Cortex of kidney (tissue), 1 donor: ENCODE data around the gene ZNF503.

ENCODE experiments used
- DNase-seq: peaks from one replicate; lab custom pipeline; 2025; lab: John Stamatoyannopoulos, UW

Gene ZNF503

DNA sequence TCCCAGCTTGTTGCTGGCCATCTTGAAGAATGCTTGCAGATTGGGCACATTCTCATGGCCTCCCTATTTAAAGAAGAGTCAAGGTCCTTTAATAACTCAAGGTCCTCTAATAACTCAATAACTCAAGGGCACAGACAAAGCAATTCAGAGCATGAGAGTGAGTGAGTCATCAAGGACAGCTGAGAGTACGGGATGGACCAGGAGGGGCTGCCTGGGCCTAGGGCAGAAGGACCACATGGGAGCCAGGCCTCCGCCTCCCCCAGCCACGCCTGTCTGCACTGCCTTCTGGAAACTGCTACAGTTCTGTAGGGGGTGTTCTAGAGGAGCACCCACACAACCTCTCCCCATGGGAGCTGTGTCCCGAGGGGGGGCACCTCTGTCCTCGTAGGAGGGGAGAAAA, 48.9 kb downstream of the ZNF503 start:
- no peak for DNase-seq

DNA sequence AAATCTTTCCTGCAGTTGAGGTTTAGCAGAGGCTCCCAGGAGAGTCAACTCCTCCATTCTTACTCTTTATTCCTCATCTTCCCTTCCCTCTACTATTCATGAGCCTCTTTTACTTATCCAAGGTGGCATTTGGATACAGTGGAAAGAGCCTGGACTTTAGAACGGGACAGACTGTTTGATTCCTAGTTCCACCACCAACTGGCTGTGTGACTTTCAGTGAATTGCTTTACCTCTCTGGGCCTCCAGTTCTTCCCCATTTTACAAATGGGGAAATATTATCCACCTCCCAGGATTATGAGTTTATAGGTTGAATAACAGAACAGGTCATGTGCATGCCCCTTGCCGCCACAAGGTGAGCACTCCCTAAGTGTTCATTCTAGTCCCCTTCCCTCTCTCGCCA, 49.9 kb downstream of the ZNF503 start:
- DNase-seq, result no peak

DNA sequence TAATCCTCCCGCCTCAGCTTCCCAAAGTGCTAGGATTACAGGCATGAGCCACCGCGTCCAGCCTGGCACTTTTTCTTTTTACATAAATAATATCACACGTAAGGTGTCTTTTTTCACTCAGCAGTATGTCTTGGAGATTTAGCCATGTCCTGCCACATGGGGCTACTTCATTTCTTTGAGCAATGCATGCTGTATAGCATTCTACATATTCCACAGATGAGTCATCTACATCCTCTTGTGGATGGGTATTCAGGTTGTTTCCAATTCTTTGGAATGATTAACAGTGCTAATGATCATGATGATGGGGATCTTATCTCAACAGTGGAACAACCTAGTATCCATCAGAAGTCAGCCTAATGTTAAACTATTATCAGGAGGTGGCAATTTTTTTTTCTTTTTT, 50.8 kb downstream of the ZNF503 start:
- no peak for DNase-seq
